CD4-positive, alpha-beta T cell treated with Interleukin-17A for 1 hour (primary cell): ENCODE measurements around the gene USP13.

Experiments used
- DNase-seq: peaks from one replicate; pipeline ENCODE4 v3.0.0-alpha.2; 2020

Gene USP13

GRCh38 chr3:179701176-179701827, 48.5 kb downstream of the USP13 start:
- DNase-seq, result no peak

- no peak for DNase-seq
These were observed 49.6 kb downstream of the USP13 start for GRCh38 chr3:179702271-179702947.

- DNase-seq, result no peak
These were observed 51.0 kb downstream of the USP13 start for GRCh38 chr3:179703816-179704215.

- no peak for DNase-seq
These were observed 53.4 kb downstream of the USP13 start for GRCh38 chr3:179706233-179706632.

- no peak for DNase-seq
These were observed 57.2 kb downstream of the USP13 start for GRCh38 chr3:179710079-179710478.

- DNase-seq, result no peak
These were observed 60.8 kb downstream of the USP13 start for GRCh38 chr3:179713643-179714090.

- DNase-seq, result no peak
These were observed 62.7 kb downstream of the USP13 start for GRCh38 chr3:179715582-179715981.

GRCh38 chr3:179716226-179716625, 63.4 kb downstream of the USP13 start:
- DNase-seq, result no peak

GRCh38 chr3:179716811-179717210, 64.0 kb downstream of the USP13 start:
- no peak for DNase-seq

GRCh38 chr3:179717219-179717618, 64.4 kb downstream of the USP13 start:
- DNase-seq, result no peak

- DNase-seq, result no peak
These were observed 66.4 kb downstream of the USP13 start for GRCh38 chr3:179719048-179719734.

- no peak for DNase-seq
These were observed 67.4 kb downstream of the USP13 start for GRCh38 chr3:179720196-179720595.

- no peak for DNase-seq
These were observed 70.8 kb downstream of the USP13 start for GRCh38 chr3:179723617-179724016.

GRCh38 chr3:179726075-179726699, 73.3 kb downstream of the USP13 start:
- no peak for DNase-seq

GRCh38 chr3:179729086-179729485, 76.2 kb downstream of the USP13 start:
- DNase-seq, result no peak

- no peak for DNase-seq
These were observed 77.1 kb downstream of the USP13 start for GRCh38 chr3:179729981-179730380.

GRCh38 chr3:179730506-179730905, 77.7 kb downstream of the USP13 start:
- no peak for DNase-seq

GRCh38 chr3:179731544-179731943, 78.7 kb downstream of the USP13 start:
- no peak for DNase-seq

GRCh38 chr3:179732661-179733348, 80.0 kb downstream of the USP13 start:
- DNase-seq, result no peak

GRCh38 chr3:179733797-179734196, 81.0 kb downstream of the USP13 start:
- no peak for DNase-seq

- no peak for DNase-seq
These were observed 81.8 kb downstream of the USP13 start for GRCh38 chr3:179734497-179735281.

GRCh38 chr3:179735321-179735720, 82.5 kb downstream of the USP13 start:
- DNase-seq, result no peak
